HL-60/S4 (cell line): ENCODE results near the gene C11orf42.
"Not testable (repeated sequence)": the region's sequence is repeated elsewhere in the genome, so short reads cannot be mapped to it uniquely, and the experiment has no call there.

ENCODE experiments used
- in situ Hi-C: fragments of 300-500 bp; cut with MboI; formaldehyde crosslinking; loops from 2 replicates; pipeline ENCODE4 v1.14.3; 2022; ENCODE audit warnings: low sequenced_read_pairs

The C11orf42 gene

DNA sequence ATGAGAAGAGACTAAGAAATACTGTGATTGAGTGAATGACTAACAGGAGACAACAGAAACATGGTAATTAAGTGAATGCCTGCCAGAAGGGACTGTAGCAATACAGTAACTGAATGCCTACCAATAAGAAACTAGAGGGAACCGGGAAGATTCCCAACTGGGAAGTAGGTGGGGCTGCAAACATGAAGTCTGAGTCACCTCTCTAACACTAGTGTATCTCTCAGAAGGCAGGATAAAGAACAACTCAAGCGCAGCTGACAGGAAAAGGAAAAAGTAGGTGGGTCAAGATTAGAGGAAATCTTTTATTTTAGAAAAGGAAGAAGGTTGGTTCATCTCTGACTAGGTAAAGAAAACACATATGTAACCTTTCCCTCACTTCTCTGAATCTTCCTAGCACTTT lies 14.0 kb downstream of the C11orf42 start:
- in situ Hi-C loops: no loop called here

DNA sequence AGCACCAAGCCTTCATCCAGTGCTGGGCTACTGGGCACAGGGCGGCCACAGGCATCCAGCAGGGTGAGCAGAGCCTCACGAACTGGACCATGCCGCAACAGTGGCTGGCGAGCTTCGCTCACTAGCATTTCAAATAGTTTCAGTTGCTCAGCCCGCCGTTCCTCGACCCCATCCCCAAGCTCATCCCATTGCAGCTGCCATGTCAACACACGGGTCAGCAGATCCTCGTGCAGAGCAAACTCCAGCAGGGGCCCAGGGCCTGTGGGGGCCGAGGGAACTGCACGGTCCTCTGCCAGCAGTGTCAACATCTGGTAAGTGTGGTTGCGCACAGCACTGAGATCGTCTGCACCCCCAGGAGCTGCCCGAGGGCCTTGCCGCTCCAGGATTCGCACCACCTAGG lies 18.5 kb downstream of the C11orf42 start:
- in situ Hi-C loops: no loop called here

DNA sequence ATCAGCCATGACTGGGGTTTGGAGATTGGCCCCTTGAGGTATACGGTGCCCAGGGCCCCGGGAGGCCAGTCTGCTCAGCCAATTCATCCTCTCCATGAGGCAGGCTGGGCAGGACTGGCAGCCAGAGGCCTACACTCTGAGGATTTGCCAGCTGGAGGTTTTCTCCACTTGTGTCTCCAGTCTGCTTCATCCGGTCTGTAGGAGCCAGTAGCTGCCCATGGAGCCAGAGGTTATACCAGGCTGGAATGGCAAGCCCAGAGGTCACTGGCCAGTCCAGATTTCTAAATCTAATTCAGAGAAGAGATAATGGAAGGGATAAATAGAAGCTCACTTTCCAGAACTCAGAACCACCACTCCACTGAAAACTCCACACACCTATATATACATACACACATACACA lies 19.1 kb downstream of the C11orf42 start:
- in situ Hi-C loops: no loop called here

DNA sequence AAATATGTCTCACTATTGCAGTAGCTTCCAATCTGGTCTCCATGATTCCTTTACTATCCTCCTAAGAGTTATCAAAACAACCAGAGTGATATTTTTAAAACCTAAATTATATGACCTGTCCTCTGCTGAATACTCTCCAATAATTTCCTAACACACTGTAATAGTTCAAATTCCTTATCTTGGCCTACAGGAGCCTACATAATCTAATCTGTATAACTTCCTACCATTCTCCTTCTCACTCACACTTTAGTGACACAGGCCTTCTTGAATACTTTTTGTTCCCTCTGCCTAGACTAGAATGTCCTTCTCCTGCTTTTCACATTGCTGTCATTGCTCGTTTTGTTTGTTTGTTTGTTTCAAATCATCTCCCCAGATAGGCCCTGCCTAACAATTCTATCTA lies 19.7 kb downstream of the C11orf42 start:
- in situ Hi-C loops: no loop called here

DNA sequence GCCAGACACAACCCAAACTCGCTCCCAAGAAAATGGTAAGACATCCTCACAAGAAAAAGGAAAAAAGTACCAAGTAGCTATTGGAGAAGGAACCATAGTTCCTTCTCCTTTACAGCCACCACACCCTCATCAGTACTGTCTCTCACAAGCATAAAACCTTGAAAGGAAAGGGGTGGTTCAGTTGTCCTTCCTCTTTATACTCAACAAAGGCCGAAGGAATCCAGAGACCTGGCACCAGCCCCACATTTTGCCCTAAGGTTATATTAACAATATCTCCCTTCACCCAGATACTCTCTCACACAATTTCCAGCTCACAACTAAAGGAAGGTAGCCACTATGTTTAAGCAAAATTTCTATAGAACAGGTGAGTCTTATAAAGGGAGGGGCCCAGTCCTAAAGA lies 20.5 kb downstream of the C11orf42 start:
- in situ Hi-C loops: no loop called here

DNA sequence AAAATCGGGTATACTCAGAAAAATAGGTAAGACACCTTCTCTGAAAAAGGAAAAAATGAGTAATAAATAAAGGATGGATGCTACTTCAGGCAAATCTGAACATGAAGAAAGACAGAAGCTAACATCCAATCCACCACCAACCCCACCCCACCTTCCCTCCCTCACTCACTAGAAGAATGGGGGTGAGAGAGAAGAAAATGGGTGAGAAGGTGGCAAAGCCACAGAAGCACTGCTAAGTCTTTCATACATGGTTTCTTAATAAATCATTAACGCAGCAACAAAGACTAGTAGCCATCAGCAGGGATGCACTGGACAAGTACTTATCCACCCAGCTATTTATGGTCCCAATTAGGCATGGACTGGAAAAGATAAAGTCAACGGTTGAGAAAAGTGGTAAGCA lies 23.2 kb downstream of the C11orf42 start:
- in situ Hi-C loops: no loop called here

DNA sequence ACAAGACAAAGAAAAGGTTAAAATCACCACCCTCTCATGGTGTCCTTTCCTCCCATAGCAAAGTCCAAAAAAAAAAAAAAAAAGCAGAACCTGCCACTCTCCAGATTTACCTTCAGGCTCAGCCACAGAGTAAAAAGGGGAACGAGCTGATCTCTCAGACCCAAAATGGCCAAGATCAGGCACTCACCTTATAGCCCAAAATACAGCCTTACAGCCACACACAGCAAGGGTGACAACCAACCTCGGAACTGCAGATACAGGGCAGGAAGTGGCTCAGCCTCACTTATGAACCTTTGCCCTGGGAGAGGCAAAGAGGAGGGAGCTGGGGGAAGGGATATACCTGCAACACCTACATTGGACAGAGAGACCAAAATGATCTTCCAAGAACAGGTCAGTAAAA lies 24.6 kb downstream of the C11orf42 start:
- in situ Hi-C loops: no loop called here

DNA sequence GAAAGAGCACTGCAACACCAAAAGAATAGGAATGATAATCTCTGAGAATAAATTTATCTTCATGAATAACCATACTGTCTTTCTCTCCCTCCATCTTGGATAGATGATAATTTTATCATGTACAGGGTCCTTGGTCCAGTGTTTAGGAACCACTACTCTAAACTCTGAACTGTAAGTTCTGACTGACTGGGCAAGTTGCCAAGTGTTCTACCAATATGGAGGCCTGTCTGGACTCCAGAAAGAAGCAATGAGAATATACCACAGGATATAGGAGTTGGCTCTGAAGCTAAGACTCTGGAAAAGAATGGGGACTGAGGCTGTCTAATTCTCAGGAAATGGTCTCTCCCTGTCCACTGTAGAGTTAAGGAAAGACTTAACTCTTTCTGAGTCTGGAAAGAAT lies 27.5 kb downstream of the C11orf42 start:
- in situ Hi-C loops: no loop called here

DNA sequence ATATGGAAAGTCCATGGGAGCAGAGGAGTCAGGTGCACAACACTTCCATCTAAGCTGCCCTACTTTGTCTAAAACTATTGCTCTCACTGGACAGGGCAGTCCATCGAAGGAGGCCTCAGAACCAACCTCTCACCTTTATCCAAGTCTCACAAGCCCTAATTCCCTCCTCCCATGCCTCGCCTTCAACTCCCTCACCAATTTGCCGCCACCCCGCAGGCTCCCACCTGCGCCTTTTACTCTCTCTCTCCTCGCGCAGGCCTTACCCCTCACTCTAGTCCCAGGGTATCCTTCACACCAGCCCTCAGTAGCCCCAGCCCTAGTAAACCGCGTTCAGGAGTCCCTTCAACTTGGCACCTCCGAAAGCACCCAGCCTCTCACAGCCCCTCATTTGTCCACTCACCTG lies 28.6 kb downstream of the C11orf42 start:
- in situ Hi-C loops: no loop called here

DNA sequence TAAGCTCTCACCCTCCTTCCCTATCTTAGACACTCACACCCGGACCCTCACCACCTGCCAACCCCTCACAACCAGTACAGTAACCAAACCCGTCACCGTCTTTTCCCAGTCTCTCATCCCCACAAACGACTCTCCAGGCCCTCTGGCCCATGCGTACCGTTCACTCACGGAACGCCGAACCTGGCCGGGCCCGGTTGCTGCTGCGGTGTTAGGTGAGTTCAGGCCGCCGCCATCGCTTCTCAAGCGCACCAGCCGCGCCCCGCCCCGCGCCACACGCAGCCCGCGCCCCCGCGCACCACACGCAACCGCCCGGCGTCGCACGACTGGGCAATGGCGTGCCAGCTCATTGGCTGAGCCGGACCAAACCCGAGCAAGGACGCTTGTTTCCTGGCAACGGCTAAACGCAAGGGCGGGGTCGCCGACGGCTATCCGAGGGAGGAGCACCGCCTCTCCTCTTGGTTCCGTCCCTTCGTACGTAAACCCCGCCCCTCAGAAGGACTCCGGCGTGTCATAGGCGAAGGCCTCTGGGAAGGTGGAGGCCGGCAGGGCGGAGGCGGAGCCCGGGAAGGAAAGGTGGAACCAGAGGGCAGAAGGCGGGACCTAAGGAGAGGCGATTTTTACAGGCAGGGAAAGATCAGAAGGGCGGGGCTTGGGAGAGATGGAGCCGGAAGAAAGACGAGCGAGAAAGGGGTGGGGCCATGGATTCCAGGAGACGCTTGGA lies 29.2 kb downstream of the C11orf42 start, which contains the start of gene FHIP1B:
TSS of gene FHIP1B (minus strand) at position 250 of the 721 bp plus-strand sequence. CDS start 10,120 bp downstream, outside the sequence.
- in situ Hi-C loops: no loop called here

DNA sequence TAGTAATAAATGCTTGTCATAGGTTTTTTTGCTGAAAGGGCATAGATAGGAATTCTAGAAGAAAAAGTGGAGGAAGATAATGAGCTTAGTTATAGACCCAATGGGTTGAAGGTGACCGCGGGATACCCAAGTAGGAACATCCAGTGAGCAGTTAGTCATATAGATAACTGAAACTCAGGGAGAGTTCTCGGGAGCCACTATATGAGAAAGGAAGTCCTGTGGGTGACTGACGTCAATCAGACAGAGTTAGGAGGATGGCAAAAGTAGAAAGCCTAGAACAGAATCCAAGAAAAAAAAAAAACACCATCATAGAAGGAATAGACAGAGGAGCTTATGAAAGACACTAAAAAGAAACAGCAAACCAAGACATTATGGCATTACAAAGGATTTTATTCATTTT lies 31.9 kb downstream of the C11orf42 start:
- in situ Hi-C loops: no loop called here

DNA sequence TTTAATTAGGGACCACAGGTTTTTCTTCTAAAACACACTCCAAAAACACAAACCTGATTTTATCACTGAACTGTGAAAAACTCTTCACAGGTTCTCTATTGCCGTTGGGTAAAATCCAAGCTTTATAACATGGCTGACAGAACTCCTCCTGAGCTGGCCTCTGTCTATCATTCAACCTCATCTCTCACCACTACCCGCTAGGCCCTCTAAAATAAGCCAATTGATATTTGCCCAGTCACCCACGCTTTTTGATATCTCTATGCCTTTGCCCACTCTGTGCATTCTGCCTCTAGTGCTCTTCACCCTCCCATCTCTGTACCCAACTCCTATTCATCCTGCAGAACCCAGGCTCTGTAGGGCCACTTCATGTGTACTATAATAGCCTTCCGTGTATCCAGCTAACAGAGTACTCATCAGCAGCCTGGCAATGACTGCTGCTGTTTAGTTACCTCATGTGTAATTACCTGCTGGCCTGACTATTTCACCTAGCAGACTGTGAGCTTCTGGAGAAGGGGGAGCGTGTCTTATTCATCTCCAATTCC lies 32.5 kb downstream of the C11orf42 start:
- in situ Hi-C loops: no loop called here

DNA sequence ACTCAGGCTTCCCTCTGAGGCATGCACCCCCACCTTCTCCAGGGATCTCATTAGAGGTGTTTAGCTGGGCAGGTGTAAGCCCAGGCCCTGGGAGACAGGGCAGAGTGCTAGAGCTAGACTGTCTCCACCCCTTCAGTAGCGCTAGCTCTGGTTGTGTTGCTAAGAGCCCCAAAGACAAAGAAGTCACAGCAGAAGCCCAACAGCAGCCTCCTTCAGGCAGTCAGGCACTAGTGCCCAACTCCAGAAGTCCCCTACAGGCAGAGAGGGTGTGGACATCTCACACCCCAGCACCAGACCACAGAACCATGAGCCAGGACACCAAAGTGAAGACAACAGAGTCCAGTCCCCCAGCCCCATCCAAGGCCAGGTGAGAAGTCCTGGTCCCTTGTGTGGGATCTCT lies 33.5 kb downstream of the C11orf42 start, which contains the start of gene CNGA4:
TSS of gene CNGA4 (plus strand) at position 188 of the 400 bp plus-strand sequence. CDS start at position 306, 118 bp downstream.
- in situ Hi-C loops: no loop called here

DNA sequence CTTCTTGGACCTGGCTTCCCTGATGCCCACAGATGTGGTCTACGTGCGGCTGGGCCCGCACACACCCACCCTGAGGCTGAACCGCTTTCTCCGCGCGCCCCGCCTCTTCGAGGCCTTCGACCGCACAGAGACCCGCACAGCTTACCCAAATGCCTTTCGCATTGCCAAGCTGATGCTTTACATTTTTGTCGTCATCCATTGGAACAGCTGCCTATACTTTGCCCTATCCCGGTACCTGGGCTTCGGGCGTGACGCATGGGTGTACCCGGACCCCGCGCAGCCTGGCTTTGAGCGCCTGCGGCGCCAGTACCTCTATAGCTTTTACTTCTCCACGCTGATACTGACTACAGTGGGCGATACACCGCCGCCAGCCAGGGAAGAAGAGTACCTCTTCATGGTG lies 34.8 kb downstream of the C11orf42 start:
- in situ Hi-C loops: no loop called here

DNA sequence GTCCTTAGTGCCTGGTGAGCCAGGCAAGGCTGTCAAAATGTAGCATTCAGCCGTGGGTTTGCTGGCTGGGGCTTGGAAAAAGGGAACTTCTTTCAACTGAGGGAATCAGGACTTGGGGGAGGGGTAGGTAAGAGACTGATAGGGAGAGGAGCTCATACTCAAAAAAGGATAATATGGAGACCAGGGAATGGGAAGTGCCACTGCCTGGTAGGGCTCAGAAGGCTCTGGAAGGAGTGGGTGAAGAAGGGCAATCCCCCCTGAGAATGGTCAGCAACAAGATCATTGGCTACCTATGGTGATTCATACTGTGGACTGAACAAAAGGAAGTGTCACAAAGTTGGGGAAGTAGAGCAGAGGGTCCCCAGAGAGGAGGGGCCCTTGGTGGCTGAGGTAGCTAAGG lies 35.4 kb downstream of the C11orf42 start:
- in situ Hi-C loops: no loop called here

DNA sequence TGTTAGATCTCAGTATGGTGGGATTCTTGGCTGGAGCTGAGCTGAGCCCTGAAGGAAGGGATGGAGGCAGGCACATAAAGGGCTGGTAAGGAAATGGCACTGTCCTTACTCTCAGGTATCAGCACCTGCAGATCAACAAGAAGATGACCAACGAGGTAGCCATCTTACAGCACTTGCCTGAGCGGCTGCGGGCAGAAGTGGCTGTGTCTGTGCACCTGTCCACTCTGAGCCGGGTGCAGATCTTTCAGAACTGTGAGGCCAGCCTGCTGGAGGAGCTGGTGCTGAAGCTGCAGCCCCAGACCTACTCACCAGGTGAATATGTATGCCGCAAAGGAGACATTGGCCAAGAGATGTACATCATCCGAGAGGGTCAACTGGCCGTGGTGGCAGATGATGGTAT lies 36.0 kb downstream of the C11orf42 start:
- in situ Hi-C loops: no loop called here

DNA sequence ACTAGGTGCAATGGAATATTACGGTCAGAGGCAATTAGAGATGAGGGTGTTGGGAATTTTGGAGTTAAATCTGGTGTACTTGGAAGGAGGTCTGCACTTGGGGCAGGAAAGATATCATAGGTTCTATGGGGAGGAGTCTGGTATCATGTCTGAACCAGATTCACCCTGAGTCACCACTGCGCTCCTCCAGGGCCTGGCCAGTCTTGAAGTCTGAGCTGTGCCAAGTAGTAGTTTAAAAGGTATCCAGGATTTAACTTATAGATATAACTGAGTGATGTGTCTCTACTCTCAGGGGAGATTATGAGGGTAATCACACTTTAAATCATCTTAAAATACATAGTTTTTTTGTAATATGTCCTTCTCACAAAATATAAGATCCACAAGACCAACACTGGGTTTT lies 40.2 kb downstream of the C11orf42 start:
- in situ Hi-C loops: no loop called here

DNA sequence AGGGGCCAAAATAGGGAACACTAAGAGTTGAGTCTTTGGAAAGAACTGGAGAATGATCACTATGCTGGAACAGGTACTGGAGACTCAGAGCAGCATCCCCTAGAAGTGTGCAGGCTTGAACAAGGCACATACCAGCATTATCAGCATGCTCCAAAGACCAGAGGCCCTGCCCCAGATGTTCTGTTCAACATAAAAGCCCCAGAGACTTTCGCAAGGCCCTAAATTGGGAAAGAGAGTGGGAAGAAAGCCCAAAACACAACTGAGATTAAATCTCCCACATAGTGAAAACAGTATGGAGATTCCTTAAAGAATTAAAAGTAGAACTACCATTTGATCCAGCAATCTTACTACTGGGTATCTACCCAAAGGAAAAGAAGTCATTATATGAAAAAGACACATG lies 42.9 kb downstream of the C11orf42 start:
- in situ Hi-C loops: no loop called here

DNA sequence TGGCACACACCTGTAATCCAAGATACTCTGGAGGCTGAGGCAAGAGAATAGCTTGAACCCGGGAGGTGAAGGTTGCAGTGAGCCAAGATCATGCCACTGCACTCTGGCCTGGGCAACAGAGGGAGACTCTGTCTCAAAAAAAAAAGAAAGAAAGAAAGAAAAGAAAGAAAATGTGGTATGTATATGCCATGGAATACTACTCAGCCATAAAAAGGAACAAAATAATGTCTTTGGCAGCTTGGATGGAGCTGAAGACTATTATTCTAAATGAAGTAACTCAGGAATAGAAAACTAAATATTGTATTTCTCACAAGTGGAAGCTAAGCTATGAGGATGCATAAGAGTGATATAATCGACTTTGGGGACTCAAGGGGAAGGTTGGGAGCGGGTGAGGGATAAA lies 43.5 kb downstream of the C11orf42 start:
- in situ Hi-C loops: not testable (repeated sequence)

DNA sequence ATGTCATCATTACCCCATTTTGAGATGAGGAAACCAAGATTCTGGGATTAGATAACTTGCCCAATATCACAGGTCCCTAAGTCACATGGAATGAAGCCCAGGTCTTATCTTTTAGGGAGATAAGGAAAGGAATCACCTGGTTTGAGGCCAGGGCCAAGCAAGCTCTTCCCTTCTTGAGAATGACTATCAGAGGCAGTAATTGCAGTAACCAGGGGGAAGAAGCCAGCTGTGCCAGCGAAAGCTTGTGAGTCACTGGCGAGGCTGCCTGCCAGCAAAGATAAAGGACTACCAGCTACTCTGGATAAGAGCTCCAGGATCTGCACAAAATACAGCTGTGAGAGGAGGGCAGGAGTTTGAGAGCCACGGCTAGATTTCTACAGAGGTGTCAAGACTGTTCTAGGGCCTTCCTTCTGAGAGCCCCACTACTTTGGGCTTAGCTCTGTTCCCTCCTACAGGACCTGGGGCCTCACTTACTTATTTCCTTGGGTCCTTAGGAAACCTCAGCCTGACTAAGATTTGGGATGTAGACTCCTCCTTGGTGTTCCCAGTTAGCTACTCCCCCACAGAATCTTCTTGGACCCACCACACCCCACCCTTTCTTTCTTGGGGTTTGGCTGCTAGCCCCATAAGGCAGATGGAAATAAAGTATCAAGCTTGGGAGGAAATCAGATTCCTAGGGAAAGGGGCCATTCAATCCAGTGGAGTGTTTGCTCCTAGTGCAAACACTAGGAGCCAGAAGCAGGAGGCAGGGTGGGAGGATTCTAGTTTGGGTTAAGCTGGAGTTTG lies 44.6 kb downstream of the C11orf42 start:
- in situ Hi-C loops: no loop called here

DNA sequence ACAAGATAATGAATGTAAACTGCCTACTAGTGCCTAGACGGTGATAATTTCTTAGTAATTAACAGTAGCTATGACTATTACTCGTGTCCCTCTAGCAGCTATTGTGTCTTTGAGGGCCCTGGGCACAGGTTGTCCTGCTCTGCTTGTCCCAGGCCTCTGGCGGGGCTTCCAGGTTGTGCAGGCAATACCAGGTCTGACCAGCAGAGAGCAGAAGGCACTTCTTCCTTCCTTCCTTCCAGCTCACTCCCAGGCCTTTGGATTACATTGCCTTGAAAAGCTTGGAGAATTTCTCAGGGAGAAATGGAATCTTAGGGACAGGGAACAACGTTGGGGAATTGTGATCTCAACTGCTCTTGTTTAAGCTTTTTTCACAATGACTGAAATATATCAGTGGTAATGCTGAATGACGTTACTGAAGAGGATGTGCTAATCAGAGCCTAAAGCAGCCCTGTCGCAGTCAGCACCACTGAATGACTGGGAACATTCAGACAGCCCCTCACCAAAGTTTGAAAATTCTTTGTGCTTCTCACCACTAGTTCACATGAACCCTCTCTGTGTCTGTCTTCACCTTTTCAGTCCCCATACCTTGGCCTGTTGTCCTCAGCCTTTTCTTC lies 45.9 kb downstream of the C11orf42 start:
- in situ Hi-C loops: no loop called here
